ENCODE measurements around the gene CRYL1. TPM values are rescaled to one million over a fixed set of nuclear protein-coding genes. Genes with fewer than 3 reads are reported as not detected.

The CRYL1 gene
- polyA plus RNA-seq, 1 of the 3 experiments (the other 2 are of a cell fraction) = 34.8 TPM

- Histone ChIP-seq H2AFZ (ENCODE audit: low read depth) (no peak overlapping the region), H4K20me1 (ENCODE audit: insufficient read depth) (no peaks in the 10 kb centered on the region), H3K9ac (no peak overlapping the region), H3K36me3 (replicated peaks in 1 of 2; ENCODE audit: control insufficient read depth in 1 of 2, insufficient read depth in 2 of 2, low read length in 1 of 2) (peaks cover 0 to 6% of the 10 kb centered on the region in 2 experiments), H3K4me2 (no peak overlapping the region), H3K9me3 (peaks cover 10% of the 10 kb centered on the region), H3K4me3 (ENCODE audit: low read depth in 2 of 2, low read length in 1 of 2) (no peak overlapping the region), H3K9me2 (no peaks in the 10 kb centered on the region), H3K79me2 (ENCODE audit: insufficient read depth) (no peaks in the 10 kb centered on the region), H3K4me1 (ENCODE audit: control insufficient read depth in 1 of 2, insufficient read depth in 2 of 2, low read depth in 1 of 2, low read length in 1 of 2) (no peaks in the 10 kb centered on the region; a peak in 1 of 4 replicates), H3K27me3 (ENCODE audit: insufficient read depth) (no peaks in the 10 kb centered on the region), H3F3A (replicated peaks; ENCODE audit: insufficient read depth) (peaks cover 6% of the 10 kb centered on the region), H3K27ac (ENCODE audit: low read depth in 2 of 2, low read length in 1 of 2) (no peak overlapping the region)
- CTCF ChIA-PET = no interaction called here
- POLR2A ChIA-PET = no interaction called here
- TF ChIP-seq POLR2AphosphoS5 (IDR thresholded peaks at IDR 0.05; ENCODE audit: low read depth, low read length) (no peak), FOSL2 (IDR thresholded peaks at IDR 0.05; ENCODE audit: borderline replicate concordance, low read depth) (no peak)
- no peak for DNase-seq
Observed at GRCh38 chr13:20446900-20447299, 78.8 kb downstream of the CRYL1 start.

GRCh38 chr13:20446405-20446804 lies 79.3 kb downstream of the CRYL1 start:
- no peaks in the 10 kb centered on the region for H3K79me2 ChIP-seq (ENCODE audit: insufficient read depth)
- no peaks in the 10 kb centered on the region; a peak in 1 of 4 replicates for H3K4me1 ChIP-seq (ENCODE audit: control insufficient read depth in 1 of 2, insufficient read depth in 2 of 2, low read depth in 1 of 2, low read length in 1 of 2)
- H3K9ac ChIP-seq = no peak overlapping the region
- H3F3A ChIP-seq (replicated peaks; ENCODE audit: insufficient read depth) = peaks cover 6% of the 10 kb centered on the region
- POLR2A ChIA-PET = no interaction called here
- H3K27ac ChIP-seq (ENCODE audit: low read depth in 2 of 2, low read length in 1 of 2) = no peak overlapping the region
- H3K27me3 ChIP-seq (ENCODE audit: insufficient read depth) = no peaks in the 10 kb centered on the region
- peaks cover 0 to 6% of the 10 kb centered on the region in 2 experiments for H3K36me3 ChIP-seq (replicated peaks in 1 of 2; ENCODE audit: control insufficient read depth in 1 of 2, insufficient read depth in 2 of 2, low read length in 1 of 2)
- TF ChIP-seq FOXJ3 (CRISPR knock-in tag; IDR thresholded peaks at IDR 0.05) = no peak
- TF ChIP-seq, protein P1, sequence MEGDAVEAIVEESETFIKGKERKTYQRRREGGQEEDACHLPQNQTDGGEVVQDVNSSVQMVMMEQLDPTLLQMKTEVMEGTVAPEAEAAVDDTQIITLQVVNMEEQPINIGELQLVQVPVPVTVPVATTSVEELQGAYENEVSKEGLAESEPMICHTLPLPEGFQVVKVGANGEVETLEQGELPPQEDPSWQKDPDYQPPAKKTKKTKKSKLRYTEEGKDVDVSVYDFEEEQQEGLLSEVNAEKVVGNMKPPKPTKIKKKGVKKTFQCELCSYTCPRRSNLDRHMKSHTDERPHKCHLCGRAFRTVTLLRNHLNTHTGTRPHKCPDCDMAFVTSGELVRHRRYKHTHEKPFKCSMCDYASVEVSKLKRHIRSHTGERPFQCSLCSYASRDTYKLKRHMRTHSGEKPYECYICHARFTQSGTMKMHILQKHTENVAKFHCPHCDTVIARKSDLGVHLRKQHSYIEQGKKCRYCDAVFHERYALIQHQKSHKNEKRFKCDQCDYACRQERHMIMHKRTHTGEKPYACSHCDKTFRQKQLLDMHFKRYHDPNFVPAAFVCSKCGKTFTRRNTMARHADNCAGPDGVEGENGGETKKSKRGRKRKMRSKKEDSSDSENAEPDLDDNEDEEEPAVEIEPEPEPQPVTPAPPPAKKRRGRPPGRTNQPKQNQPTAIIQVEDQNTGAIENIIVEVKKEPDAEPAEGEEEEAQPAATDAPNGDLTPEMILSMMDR (IDR thresholded peaks at IDR 0.05) = no peak
- TF ChIP-seq, protein P2, sequence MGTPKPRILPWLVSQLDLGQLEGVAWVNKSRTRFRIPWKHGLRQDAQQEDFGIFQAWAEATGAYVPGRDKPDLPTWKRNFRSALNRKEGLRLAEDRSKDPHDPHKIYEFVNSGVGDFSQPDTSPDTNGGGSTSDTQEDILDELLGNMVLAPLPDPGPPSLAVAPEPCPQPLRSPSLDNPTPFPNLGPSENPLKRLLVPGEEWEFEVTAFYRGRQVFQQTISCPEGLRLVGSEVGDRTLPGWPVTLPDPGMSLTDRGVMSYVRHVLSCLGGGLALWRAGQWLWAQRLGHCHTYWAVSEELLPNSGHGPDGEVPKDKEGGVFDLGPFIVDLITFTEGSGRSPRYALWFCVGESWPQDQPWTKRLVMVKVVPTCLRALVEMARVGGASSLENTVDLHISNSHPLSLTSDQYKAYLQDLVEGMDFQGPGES (IDR thresholded peaks at IDR 0.05; ENCODE audit: low read depth, low read length) = no peak
- no peak for TF ChIP-seq FOSL2 (IDR thresholded peaks at IDR 0.05; ENCODE audit: borderline replicate concordance, low read depth)
- no peak for TF ChIP-seq NFIC (IDR thresholded peaks at IDR 0.05; ENCODE audit: borderline replicate concordance)
- no peak for TF ChIP-seq TEAD4 (IDR thresholded peaks at IDR 0.05; ENCODE audit: borderline replicate concordance, insufficient read depth)
- no peak for TF ChIP-seq CHD2 (IDR thresholded peaks at IDR 0.05; ENCODE audit: low read length, partially characterized antibody)
- no peak for TF ChIP-seq SMC3 (IDR thresholded peaks at IDR 0.05; ENCODE audit: low read depth, low read length)
- TF ChIP-seq TCF12 (IDR thresholded peaks at IDR 0.05) = no peak
- TF ChIP-seq, protein P3, sequence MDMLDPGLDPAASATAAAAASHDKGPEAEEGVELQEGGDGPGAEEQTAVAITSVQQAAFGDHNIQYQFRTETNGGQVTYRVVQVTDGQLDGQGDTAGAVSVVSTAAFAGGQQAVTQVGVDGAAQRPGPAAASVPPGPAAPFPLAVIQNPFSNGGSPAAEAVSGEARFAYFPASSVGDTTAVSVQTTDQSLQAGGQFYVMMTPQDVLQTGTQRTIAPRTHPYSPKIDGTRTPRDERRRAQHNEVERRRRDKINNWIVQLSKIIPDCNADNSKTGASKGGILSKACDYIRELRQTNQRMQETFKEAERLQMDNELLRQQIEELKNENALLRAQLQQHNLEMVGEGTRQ (IDR thresholded peaks at IDR 0.05; ENCODE audit: borderline replicate concordance, low read depth, low read length) = no peak
- no peak for TF ChIP-seq MEF2A (IDR thresholded peaks at IDR 0.05; ENCODE audit: borderline replicate concordance, low read depth)
- TF ChIP-seq NRF1 (IDR thresholded peaks at IDR 0.05; ENCODE audit: low read depth, low read length) = no peak
- no peak for TF ChIP-seq RAD21 (IDR thresholded peaks at IDR 0.05; ENCODE audit: low read length)
- no peak for TF ChIP-seq FOXM1 (IDR thresholded peaks at IDR 0.05; ENCODE audit: low read depth)
- no peaks in the 10 kb centered on the region for H4K20me1 ChIP-seq (ENCODE audit: insufficient read depth)
- no peak overlapping the region for H3K4me3 ChIP-seq (ENCODE audit: low read depth in 2 of 2, low read length in 1 of 2)
- H2AFZ ChIP-seq (ENCODE audit: low read depth) = no peak overlapping the region
- DNase-seq = no peak
- H3K9me2 ChIP-seq = no peaks in the 10 kb centered on the region
- CTCF ChIA-PET = no interaction called here
- peaks cover 10% of the 10 kb centered on the region for H3K9me3 ChIP-seq
- 6% methylated on average over 1 of the region's 1 CpG for WGBS (ENCODE audit: low lambda C conversion rate)
- no peak overlapping the region for H3K4me2 ChIP-seq

All from SK-N-SH (cell line).